ENCODE measurements around the gene GOLGB1.

Gene GOLGB1

DNA sequence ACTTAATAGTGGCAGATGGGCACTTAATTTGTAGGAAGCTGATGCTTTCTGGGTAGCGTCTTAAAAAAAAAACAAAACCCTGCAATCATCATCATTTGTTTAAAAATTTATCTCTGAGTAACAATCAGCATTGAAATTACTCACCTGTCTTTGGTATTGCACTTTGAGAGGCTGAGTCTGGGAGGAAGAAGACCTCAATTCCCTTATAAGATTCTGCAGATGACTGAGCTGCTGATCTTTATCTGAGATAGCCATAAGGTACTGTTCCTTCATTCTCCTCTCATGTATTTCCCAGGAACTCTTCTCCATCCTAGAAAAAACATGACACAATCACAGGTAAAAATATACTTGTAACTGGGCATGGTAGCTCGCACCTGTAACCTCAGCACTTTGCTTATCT is 72.4 kb downstream of the GOLGB1 start:
- no peak for DNase-seq

DNA sequence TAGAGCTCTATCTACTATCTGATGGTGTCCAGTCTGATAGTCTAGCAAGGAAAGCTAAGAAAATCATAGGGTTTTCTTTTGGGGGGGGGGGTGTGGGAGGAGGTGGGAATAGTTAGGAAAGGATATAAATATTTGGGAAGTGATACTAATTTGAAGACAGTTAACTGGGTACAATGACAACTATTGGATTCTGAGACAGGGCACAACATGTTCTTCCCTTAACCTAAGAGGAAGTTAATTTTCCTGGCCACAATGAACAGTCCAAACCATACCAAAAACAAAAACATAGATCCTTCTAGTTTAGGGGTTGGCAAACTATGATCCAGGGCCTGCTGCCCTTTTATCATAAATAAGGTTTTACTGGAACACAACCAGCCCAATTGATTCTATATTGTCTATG is 78.9 kb downstream of the GOLGB1 start:
- DNase-seq, result no peak

DNA sequence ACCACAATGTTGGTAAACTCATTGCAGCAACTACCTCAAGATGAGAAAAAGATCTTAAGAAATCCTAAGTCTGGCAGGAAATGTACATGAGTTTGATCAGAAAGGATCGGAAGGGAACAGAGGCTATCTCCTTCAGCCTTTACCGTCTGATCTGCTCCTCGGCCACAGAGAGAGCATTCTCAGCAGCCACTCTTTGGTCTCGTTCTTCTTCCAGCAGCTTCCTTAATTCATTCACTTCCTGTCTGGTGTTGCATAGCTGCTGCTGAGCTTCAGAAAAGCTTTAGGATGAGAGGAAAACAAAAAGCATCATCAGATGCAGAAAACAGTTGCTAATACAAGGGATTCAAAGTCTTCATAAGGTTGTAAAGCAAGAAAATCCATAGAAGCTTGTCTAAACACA is 82.2 kb downstream of the GOLGB1 start:
- DNase-seq, result no peak

DNA sequence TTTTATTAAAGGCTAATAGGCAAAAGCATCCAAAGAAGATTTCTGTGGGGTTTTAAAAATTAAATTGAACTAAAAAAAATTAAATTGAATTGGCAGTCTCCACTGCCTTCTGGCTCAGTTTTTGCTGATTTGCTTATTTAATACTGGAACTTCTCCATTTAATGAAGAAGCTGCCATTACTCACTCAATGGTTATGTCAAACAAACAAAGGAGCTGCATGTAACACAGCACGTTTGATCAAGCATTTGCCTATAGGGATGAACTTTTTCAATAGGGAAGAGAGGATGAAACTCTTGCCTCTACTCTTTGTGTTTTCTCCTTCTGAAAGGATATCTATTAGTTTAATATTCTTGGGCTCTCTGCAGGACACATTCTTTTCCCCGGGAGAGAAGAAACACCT is 84.1 kb downstream of the GOLGB1 start:
- no peak for DNase-seq

DNA sequence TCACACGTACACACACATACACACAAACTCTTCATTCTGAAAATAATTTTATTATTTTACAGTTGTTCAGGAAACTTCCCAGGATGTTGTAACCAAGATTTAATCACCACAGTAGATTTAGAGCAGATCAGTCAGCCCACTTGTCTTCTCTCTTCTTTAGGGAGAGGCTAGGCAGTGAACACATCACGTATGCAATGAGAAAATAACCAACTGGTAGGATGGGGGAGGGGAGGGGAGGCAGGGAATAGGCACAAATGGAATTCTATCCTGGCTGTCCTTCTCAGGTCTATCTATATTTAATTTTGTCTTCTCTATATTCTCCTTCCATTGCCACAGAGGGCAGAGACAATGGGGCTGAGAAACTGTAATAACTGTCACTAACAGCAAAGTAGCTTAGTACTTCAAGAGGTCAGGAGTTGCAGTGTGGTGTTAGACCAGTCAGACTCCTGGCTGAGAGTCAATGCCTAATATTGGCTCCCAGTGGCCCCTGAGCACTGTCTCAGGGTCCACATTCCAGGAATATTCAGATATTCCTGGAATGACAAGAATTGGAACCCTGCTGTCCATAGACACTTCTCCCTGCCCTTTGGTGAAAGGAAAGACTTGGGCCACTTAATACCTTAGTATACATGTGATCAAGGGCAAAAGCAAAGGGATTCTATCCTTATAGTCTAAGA is 86.2 kb downstream of the GOLGB1 start:
- no peak for DNase-seq

DNA sequence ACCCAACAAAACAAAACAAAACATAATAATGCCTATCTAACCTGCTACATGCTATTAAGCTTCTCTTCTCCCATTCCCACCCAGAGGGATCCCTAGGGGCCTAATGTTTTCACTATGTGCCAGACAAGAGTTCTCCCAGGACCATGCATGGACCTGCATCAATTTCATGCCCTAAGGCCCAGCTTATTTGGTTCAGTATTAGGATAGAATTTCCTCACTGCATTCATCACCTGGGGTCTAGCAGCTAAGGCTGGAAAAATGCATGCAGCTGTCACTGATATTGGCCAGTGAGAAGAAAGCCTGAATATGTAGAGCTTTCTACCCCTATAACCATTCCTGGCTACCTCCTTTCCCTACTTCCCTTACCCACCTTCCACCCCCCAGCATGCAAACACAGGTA is 86.8 kb downstream of the GOLGB1 start:
- DNase-seq, result no peak

DNA sequence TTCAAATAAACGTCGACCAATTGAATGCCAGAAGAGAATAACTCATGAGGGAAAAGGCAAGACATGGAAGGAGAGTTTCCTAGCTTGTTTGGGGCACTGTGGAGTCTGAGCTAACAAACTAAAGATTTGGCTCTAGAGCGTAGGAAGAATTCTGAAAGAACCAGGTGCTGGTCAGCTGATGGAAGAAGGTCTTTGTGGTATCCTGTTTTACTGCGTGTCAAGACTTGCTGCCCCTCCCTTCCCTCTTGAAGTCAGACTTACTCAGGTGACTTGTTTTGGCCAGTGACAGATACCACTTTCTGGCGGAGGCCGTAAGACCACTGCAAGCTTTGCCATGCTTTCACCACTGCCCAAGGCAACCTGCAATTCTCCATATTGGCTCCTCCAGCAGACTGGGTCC is 88.2 kb downstream of the GOLGB1 start:
- DNase-seq, result no peak

DNA sequence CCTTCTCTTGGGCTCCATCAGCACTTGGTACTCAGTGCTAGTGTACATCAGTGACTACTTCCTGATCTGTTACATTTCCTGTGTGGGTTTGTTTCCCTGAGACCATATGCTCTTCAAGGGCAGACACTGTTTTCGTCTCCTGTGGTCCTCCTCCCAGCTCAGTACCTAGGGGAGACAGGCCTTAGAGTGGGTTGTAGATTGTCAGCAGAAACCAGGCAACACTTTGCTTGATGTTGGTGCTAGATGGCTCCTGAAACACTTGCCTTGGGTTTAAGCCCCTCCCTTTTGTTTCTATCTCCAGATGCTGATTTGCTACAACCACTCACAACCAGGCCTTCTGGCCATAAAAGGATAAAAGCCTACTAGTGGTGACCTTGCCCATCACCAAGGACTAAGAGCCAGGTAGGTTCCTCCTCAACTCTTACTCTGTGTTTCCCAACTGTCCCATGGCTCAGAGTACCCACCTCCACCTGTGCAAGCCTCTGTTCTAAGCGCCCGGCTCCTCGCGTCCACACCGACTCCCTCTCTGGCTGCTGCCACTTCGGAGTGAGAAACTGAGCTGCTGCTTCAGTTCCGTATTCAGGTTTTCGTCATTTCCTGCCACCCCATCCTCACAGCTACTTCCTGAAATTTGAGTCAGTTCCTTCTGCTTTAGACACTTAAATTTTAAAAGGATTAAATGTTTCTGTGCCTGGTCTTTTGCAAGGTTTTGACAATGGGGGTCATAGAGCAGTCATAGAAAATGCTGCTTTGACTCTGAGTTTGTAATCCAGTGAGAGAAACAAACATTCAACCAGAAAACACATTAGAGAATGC is 89.0 kb downstream of the GOLGB1 start, which contains the start of gene HCLS1:
HCLS1 (minus strand) TSS at position 548 of the 816 bp plus-strand sequence. CDS start 2,556 bp downstream, outside the sequence.
- no peak for DNase-seq

DNA sequence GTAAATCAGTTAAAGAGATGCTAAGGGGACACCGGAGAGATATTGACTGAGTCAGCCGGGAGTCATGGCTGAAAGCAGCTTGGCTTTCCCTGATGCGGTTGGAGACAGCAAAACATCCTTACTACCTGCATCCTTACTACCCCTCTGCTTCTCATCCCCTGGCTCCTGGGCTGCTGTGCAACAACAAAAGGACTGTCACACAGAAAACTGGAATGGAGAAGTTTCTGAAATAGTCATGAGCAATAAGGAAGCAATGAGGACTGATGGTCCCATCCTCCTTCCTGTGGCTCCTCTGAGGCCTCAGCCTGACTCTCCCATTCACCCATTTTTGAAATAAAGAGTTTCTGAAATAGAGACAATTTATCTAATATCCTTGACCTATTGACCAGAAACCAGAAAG is 90.0 kb downstream of the GOLGB1 start:
- no peak for DNase-seq

DNA sequence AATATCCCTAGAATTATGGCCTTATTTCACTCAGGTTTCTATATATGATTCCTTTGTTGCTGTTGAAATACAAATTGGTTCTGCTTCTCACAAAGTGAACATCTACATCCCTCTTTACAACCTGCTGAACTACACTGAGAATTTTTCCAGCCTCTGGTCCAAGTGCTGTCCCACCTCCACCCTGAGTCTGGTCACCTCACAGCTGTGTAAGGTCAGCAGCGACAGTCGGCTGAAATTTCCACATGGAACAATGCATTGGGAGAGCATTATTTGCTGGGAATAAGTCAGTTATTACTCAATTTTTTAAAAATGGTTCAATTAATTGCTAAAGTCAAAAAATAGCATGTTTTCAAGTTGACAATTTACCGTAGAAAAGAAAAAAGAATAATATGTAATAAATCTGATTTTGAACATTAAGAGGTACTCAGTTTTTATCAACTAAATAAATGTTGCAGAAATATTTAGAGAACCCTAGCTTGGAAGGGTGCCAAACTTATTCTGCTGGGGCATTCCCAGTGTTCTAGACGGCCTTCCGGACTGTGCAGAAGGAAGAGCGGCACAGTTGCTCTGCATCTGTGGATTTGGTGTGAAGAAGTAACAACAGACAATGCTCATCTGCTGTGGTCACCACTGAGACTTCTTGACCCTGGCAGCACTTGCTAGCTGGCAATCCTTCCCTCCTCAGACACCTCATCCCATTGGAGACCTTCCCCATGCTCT is 90.7 kb downstream of the GOLGB1 start:
- DNase-seq, result no peak

DNA sequence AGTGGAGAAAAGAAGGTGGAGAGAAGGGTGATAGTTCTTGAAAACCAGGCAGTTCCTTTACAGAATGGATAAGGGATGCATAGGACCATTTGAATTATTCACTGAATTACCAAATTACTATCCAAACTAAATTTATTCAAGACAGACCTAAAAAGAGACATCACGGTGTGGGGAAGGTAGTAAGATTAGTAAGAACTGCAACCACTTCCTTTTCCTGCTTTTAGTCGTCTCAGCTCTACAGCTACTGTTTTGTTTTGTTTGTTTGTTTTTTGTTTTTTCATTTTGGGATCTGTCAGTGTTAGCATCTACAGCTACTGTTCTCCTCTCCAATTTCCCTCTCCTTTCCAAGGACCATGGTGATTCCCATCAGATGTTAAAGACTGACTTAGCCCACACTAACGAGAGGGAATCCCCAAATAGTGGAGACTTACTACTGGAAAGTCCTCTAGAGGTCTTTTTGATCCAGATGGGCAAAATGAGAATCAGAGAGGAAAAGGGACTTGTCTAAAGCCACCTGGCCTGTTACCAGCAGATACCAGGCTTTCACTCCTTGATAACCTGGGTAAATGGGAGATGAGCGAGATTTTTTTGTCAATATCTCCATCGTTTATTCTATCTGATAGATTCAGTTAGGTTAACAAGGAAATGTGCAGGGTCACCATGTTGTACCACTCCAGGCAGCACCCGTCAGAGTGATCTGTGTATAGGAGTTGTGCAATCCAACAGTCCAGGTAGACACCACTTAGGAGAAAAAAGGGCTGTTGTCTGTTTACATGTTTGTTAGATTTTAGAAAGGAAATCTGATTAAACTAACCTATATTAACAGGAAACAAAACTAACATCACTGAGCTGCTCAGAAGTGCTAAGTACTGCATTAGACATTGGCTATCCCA is 94.8 kb downstream of the GOLGB1 start:
- DNase-seq, result no peak

DNA sequence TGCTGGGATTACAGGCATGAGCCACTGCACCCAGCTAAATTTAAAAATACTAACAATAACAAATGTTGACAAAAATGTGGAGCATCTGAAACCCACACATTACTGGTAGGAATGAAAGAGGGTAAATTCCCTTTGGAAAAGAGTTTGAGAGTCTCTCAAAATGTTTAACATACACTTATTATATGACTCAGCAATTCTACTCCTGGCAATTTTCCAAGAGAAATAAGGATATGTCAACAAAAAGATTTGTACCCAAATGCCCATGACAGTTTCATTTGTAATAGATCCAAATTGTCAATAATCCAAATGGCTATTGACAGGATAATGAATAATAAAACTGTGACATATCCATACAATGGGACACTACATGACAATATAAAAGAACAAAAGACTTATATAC is 97.9 kb downstream of the GOLGB1 start:
- no peak for DNase-seq

DNA sequence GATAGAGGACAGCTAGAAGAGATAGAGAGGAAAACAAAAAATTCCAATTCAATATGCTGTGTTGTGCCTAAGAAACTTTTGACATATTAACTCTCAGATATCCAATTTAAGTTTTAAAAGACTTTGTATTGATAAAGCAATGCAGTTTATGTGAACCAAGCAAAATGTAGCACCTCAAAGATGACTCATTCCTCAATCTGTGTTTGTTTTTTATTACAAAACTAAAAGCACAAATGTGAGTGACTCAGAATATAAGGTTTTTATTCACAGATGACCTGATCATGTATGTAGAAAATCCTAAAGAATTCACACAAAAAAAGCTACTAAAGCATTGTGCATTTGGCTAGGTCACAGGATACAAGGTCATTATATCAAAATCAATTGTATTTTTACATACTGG is 99.9 kb downstream of the GOLGB1 start:
- no peak for DNase-seq

DNA sequence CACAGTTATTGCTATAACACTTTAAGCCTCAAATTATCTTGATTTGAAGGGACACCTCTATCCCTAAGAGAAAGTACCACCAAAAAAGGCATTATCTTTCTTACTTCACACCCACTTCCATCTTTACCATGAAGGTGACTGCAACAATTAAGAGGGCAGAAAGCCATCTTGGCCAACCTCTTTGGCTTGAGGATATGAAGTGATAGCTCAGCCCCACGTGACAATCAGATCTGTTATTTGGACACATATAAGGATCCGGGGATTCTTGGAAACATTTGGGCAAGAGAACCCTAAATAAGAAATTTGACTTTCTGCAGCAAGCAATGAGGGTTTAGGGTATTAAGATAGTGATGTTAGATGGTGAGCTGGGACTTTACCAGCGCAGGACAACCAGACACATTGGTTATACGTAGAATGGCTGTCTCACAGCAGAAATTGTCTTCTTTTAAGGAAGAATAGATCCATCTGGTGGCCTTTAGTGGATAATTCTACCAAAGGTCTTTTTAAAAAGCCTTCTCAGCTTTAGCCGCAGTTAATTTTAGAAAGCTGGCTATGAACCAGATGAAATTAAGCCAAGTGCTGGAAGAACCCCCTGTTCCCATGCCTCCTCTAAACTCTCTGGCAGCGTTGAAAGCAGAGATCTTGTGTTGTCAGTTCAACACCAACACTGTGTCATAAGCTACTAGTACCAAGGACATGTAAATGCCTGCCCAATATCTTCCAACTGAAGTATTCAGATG is 101.2 kb downstream of the GOLGB1 start:
- DNase-seq, result no peak

DNA sequence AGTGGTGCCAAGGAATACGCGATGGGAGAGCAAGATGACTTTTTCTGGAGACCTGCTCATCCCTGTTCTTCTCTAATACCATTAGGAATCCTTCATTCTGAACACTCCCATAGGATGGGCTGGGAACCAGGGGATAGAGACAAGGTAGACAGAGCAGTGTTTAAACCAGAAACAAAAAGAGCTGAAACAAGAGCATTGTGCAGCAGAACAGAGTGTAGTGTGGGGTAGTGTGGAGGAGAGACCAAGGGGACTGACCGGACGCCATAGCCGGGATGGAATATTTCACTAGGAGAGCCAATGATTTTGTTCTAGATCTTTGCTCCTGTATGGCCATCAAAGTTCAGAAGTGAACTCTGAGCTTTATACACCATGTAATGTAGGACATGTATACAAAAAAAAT is 104.5 kb downstream of the GOLGB1 start:
- DNase-seq, result no peak

DNA sequence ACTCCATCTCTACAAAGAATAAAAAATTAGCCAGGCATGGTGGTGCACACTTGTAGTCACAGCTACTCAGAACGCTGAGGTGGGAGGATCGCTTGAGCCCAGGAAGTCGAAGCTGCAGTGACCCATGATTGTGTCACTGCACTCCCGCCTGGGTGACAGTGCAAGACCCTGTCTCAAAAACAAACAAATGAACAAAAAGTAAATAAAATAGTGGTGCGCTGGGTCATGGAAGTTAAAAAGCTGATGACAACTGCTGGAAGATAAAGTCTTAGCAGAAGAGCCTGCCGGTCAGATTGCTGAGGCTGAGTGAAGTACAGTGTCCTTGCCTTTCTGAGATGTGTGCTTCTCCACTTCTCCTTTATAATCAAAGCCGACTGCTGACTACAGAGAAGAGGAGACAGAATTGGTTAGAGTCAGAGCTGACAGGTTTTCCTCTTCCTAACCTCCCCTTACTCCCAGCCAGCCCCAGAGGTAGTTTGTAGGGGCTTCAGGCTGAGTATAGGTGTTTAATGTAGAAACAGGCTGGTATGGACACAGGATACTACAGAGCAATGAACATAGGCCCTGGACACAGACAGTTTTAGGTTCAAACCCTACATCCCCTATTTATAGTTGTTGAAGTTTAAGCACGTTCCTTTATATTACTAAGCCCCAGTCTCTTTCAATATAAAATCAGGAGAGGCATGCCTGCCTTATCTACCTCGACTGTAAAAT is 106.8 kb downstream of the GOLGB1 start:
- no peak for DNase-seq

DNA sequence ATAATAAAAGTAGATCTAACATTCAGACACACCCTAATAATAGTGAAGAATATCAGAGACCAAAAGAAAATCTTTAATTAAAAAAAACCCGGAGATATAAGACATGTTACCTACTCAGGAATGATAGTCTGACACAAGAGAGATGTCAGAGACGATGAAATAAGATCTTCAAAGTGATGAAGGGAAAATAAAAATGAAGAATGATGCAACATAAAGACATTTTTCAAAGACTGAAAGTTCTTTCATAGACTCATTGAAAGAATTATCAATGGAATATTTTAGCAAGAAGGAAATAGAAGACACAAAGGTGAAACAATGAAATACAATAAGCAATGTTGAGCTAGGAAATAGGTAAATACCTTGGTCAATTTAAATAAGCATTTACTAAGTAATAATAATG is 108.4 kb downstream of the GOLGB1 start:
- no peak for DNase-seq

DNA sequence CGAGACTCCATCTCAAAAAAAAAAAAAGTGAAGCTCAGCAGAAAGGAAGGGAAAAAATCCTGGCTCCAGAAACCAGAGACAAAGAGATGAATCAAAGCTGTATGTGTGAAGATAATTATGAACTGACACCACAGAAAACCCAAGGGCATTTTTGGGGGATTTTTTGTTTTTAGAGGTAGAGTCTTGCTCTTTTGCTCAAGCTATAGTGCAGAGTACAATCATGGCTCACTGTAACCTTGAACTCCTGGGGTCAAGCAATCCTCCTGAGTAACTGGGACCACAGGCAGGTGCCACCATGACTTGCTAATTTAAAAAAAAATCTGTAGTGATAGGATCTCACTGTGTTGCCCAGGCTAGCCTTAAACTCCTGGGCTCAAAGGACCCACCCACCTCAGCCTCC is 111.6 kb downstream of the GOLGB1 start:
- no peak for DNase-seq

DNA sequence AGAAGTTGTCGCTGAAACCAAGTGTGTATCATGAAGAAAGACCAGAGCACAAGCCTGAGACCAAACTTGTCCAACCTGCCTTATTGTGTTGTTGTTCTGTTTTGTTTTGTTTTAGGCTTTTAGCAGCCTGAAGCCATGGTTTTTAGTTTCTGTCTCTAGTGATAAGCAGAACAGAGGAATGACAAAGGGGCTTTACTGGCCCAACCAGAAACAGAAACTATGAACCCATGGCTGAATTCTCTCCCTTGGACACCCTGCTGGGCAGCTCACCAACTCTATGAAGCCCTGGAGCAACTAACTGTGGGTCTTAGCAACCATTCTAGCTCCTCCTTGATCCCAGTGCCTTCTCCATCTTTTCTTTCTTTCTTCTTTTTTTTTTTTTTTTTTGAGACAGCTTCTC is 119.2 kb downstream of the GOLGB1 start:
- DNase-seq, result no peak

DNA sequence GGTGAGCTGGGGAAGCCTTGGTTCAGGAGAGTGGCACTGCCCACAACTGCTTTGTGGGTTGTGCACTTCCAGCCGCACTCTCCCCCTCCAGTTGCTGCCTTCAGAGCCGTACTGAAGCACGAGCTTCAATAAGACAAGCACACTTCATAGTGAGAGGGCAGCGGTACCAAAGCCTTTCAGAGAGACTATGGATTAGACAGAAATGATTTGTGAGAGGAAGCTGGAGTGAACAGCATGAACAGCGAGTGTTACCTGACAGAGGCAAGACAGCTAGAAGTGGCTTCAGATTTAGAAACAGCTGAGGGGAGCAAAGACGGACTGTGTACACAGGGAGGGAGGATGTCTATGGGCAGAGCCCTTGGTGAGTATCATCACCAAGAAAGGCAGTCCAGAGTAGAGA is 119.9 kb downstream of the GOLGB1 start:
- no peak for DNase-seq

DNA sequence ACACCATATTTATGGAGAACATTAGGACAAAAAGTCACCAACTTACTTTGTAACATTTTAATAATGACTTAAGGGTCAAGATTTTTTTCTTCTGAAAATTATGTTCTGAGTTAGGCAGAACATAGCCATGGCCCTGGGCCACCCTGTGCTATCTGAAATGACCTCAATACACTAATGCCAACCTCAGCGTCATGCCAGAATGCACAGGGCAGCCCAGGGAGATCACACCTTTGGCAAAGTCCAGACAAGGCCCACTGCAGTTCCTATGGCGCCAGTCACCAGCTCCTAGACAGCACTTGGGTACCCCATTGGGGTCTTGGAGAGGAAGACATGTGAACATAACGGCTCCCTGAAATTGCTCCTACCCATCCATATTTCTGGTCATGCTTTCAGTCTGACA is 121.9 kb downstream of the GOLGB1 start:
- DNase-seq, result no peak

Data from NCI-H1092 treated with DMSO at 0.1 percent for 48 hours (cell line).